GM12891 (cell line): ENCODE measurements around the gene RBFOX2.

Experiments
- DNase-seq: peaks from one replicate; pipeline ENCODE4 v3.0.0; 2011; ENCODE audit warnings: low spot score; ENCODE audit not compliant: insufficient read length
- FAIRE-seq: peaks from 2 replicates; lab custom pipeline; 2011; peaks lifted over from hg19 to GRCh38; lab: Jason Lieb, UNC
- PAX5 ChIP-seq: IDR thresholded peaks from 2 replicates; pipeline ENCODE4 v1.6.1; 2011; ENCODE audit warnings: low read length, moderate library complexity, mild to moderate bottlenecking; ENCODE audit not compliant: insufficient read depth, severe bottlenecking
- POLR2A ChIP-seq: IDR thresholded peaks from 2 replicates; pipeline ENCODE4 v1.6.1; 2011; ENCODE audit warnings: low read depth, low read length, control low read depth
- POLR2AphosphoS5 ChIP-seq: IDR thresholded peaks from 2 replicates; pipeline ENCODE4 v1.6.1; 2011; ENCODE audit warnings: low read depth, low read length, control low read depth
- POU2F2 ChIP-seq: IDR thresholded peaks from 2 replicates; pipeline ENCODE4 v1.6.1; 2011; ENCODE audit warnings: low read depth, mild to moderate bottlenecking, control low read depth, low read length, moderate library complexity
- SPI1 ChIP-seq: IDR thresholded peaks from 2 replicates; pipeline ENCODE4 v1.6.1; 2011; ENCODE audit warnings: low read depth, low read length, control low read depth
- TAF1 ChIP-seq: IDR thresholded peaks from 2 replicates; pipeline ENCODE4 v1.6.1; 2011; ENCODE audit warnings: low read depth, low read length, control low read depth

The RBFOX2 gene

GRCh38 chr22:35754761-35755160, 273.9 kb downstream of the RBFOX2 start:
- no peak for FAIRE-seq
- TF ChIP-seq POLR2A: no peak
- TF ChIP-seq TAF1: no peak
- no peak for TF ChIP-seq POU2F2
- no peak for TF ChIP-seq POLR2AphosphoS5
- TF ChIP-seq SPI1: no peak
- no peak for TF ChIP-seq PAX5

DNA sequence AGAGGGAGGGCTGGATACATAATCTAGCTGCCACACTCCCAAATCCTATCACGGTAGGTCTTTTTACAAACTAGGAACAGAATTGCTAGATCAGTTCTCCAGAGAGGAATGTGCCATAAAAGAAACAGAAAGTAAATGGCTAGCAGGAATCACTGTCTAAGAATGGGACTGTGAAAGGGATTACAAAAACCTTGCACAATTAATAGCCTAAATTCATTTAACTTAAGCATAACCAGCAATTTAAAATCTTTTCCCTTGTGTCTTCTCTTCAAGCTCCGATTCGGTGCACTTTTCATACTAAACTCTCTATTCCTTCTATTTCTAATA, 275.8 kb downstream of the RBFOX2 start:
- TF ChIP-seq POLR2A: no peak
- TF ChIP-seq TAF1: no peak
- TF ChIP-seq PAX5: no peak
- TF ChIP-seq POU2F2: no peak
- TF ChIP-seq POLR2AphosphoS5: no peak
- TF ChIP-seq SPI1: no peak
- DNase-seq (no peak), FAIRE-seq (no peak)

More at GRCh38 chr22:35754761-35755160, 273.9 kb downstream of the RBFOX2 start:
- no peak for DNase-seq

DNA sequence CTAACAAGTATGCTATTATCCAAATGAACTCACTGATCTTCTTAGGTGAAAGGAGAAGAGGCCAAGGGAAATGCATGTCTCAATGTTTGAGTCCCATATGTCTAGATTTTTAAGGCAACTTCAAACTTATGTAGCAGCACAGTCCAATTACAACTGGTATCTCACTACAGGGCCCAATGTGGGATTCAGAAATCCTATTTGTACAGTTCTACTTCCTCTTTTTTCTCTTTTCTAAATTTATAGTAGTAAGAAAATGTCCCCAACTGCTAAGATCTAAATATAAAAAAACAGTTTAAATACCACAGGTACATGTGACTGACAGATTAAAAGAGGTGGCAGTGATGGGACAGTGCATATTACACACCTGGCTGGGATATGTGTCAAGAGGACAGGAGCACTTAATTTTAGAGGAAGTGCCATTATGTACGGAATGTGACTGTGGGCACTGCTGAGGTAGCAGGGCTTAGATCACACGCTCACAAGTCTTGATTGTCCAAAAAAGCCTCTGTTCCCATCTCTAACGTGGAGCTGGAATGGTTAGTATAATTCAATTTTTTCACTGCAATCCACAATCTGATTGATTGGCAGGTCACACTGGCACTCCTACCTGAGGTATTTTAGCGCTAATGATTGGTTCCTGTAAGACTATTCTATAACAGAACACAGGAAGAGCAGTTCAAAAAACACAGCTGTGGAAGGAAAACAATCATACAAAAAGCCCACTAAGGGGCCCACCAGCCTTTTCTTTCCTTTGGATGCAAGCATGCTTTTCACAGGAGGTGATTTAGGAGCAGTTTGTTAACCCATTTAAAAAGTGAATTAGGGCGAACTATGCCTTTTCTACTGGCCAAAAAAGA, 276.4 kb downstream of the RBFOX2 start:
- FAIRE-seq (peak; percentile 64), DNase-seq (no peak)
- TF ChIP-seq TAF1: no peak
- peak; percentile 65 for TF ChIP-seq SPI1

DNA sequence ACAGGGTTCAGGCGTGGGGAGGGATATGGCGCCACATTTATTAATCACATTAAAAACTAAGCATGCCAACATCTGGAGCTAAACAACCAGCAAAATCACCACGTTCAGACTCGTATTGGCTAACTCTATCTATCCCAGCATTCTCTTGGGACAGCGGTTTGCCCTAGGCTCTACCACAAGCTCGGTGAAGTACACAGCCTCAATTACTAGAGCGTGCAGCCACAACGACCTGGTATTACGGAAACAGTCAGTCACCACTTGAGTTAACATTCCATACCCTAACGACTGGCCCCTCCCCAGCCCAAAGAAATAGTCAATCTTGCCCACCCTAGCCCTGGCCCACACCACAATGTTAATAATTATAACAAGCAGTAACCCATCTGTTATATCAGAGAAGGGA, 278.8 kb downstream of the RBFOX2 start:
- FAIRE-seq: peak; percentile 92
- DNase-seq: no peak

GRCh38 chr22:35746946-35747703, 281.5 kb downstream of the RBFOX2 start:
- FAIRE-seq (no peak), DNase-seq (no peak)
- TF ChIP-seq POLR2A (no peak), POU2F2 (no peak), PAX5 (no peak), TAF1 (no peak), POLR2AphosphoS5 (no peak), SPI1 (no peak)

More for the DNA sequence above, 278.8 kb downstream of the RBFOX2 start:
- TF ChIP-seq TAF1 (no peak), PAX5 (peak; percentile 66), SPI1 (no peak), POLR2A (no peak)

DNA sequence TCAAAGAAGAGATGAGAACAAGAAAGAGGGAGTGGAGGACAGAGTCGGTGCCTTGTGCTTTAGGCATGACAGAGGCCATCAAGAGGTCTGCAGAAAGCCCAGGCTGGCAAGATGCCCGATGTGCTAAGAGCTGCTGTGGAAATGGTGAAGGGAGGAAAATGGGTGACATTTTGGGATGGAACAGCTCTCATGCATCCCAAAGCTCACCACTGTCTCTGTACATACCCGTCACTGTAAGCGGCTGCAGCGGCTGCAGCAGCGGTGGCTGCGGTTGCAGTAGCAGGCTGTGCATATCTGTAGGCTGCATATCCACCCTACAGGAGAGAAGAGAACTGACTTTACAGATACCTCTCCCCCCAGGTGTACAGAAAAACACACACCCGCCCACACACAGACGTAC, 282.4 kb downstream of the RBFOX2 start:
- DNase-seq (no peak), FAIRE-seq (no peak)
- no peak for TF ChIP-seq TAF1
- TF ChIP-seq PAX5: no peak
- no peak for TF ChIP-seq POLR2AphosphoS5
- no peak for TF ChIP-seq POLR2A
- TF ChIP-seq POU2F2: no peak
- no peak for TF ChIP-seq SPI1

DNA sequence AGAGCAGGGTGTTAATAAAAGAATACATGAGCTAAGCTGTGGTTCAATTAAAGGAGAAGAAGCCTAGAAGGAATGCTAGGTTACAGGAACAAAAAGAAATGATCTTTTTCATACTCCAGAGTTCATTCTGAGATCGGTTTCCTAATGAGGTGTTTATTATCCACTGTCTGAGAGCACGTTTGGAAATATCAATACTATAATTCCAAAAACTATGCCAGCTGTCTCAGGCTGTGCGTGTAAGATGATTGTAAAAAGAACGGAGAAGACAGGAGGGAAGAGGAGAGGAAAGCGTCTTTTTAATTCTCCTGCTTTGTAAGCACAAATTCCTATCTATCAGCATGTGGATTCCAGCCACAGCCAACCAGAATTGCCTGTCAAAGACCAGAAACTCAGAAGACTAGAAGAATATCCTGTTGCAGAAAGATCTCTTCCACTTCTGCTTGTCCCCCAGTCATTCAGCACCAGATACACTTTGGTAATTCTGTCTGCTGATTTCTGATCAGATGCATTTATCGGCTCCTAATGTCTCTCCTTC, 285.2 kb downstream of the RBFOX2 start:
- DNase-seq (no peak), FAIRE-seq (no peak)
- no peak for TF ChIP-seq PAX5
- no peak for TF ChIP-seq TAF1
- no peak for TF ChIP-seq POLR2A
- TF ChIP-seq SPI1: no peak
- TF ChIP-seq POU2F2: no peak
- no peak for TF ChIP-seq POLR2AphosphoS5

DNA sequence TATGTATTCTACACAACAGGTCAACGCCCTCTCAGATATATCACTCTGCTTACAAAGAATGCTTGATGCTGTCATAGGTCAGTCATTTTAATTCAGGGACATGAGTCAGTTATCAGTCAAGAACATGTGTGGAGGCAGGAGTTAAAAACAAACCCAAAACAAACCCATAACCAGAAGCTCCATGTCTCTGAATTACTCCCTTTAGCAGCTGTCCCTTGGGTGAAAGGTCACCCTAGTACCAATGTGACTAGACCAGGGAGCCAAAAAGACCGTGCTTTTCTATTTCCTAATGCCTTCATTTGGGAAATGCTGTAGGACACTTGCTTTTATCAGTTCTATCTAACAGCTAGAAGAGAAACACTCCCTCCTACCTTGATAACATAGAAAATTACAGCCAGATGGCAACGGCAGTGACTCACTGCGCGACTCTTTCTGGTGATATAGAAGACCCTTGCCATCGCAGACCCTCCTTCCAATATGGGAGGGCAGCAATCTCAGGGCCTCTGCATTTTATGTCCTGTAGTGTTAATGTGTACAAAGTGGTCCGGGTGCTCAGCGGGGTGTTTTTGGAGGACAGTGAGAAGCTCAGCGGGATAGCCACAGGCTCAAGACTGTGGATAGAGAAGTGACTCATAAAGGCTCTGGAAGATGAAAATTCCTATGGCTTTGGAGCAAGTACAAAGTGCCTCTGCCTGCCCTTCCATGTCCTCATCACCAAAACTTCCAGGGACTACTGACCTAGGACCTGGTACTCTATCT, 286.1 kb downstream of the RBFOX2 start:
- no peak for DNase-seq
- no peak for TF ChIP-seq SPI1
- no peak for TF ChIP-seq POU2F2
- no peak for TF ChIP-seq POLR2AphosphoS5
- no peak for TF ChIP-seq TAF1
- no peak for TF ChIP-seq POLR2A
- no peak for TF ChIP-seq PAX5
- FAIRE-seq: no peak

- FAIRE-seq (no peak), DNase-seq (no peak)
- TF ChIP-seq SPI1 (no peak), POLR2A (no peak), TAF1 (no peak), POLR2AphosphoS5 (no peak), POU2F2 (no peak), PAX5 (no peak)
These were observed 288.0 kb downstream of the RBFOX2 start for GRCh38 chr22:35740616-35741015.
